22Rv1 (cell line): Measurements from ENCODE around the gene SULT1A2.

Source experiments
- CTCF ChIP-seq: fragments of 450-650 bp; IDR thresholded peaks from 2 replicates; pipeline ENCODE4 v1.5.1; 2017; ENCODE audit warnings: mild to moderate bottlenecking
- ZFX ChIP-seq: fragments of 450-650 bp; IDR thresholded peaks from 2 replicates; pipeline ENCODE4 v1.6.1; 2017; ENCODE audit warnings: antibody characterized with exemption, borderline replicate concordance

GRCh38 chr16:28606291-28607115 lies 9.7 kb upstream of the SULT1A2 start:
- no peak for TF ChIP-seq CTCF
- no peak for TF ChIP-seq ZFX
